AG10803 (cell line): ENCODE data around the gene EDDM3A.

Experiments used
- DNase-seq: peaks from one replicate; pipeline ENCODE4 v3.0.0; 2010; ENCODE audit warnings: low read depth
- H3K4me3 ChIP-seq: 2 replicates; pipeline ENCODE4 v1.5.1; 2011; ENCODE audit warnings: mild to moderate bottlenecking, low read length, control low read depth
- TF ChIP-seq, protein P1 (sequence below): conservative IDR thresholded peaks from 2 replicates; pipeline ENCODE4 v1.5.1; 2011; ENCODE audit warnings: mild to moderate bottlenecking, low read length, control low read depth, inconsistent platforms

Gene EDDM3A

DNA sequence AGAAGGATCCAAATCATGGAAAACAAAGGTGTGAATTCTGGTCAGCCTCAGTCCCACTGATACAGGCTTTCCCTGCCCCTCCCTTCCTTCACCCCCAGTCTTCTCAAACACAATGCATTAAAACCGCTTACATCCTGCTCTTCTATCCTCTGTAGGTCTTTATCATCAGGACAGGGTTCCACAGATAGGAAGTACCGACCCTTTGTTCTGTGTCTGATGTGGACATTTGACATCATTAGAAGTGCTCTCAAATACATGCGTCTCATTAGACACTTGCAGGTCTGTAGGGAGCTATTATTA, 22.9 kb downstream of the EDDM3A start:
- DNase-seq = no peak
- no peak overlapping the region for H3K4me3 ChIP-seq
- TF ChIP-seq, protein P1, sequence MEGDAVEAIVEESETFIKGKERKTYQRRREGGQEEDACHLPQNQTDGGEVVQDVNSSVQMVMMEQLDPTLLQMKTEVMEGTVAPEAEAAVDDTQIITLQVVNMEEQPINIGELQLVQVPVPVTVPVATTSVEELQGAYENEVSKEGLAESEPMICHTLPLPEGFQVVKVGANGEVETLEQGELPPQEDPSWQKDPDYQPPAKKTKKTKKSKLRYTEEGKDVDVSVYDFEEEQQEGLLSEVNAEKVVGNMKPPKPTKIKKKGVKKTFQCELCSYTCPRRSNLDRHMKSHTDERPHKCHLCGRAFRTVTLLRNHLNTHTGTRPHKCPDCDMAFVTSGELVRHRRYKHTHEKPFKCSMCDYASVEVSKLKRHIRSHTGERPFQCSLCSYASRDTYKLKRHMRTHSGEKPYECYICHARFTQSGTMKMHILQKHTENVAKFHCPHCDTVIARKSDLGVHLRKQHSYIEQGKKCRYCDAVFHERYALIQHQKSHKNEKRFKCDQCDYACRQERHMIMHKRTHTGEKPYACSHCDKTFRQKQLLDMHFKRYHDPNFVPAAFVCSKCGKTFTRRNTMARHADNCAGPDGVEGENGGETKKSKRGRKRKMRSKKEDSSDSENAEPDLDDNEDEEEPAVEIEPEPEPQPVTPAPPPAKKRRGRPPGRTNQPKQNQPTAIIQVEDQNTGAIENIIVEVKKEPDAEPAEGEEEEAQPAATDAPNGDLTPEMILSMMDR = no peak

DNA sequence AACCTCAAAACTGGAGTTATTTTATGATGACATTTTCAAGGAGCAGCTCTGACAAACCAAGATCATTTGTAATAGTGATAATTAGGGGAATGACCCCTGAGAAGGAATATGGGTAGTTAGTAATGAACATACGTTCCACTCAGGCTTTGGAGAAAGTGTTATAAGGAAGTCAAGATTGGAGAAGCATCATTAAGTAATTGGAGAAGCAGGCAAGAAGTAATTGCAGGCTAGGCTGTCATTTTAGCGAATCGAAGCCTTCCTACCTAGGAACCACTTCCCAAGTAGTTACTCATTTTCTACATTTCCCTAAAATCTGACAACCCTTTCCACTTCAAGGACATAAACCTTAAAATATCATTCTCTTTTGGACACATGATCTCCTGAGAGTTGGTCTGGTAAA, 23.7 kb downstream of the EDDM3A start:
- no peak overlapping the region for H3K4me3 ChIP-seq
- TF ChIP-seq, protein P1 = no peak
- no peak for DNase-seq

DNA sequence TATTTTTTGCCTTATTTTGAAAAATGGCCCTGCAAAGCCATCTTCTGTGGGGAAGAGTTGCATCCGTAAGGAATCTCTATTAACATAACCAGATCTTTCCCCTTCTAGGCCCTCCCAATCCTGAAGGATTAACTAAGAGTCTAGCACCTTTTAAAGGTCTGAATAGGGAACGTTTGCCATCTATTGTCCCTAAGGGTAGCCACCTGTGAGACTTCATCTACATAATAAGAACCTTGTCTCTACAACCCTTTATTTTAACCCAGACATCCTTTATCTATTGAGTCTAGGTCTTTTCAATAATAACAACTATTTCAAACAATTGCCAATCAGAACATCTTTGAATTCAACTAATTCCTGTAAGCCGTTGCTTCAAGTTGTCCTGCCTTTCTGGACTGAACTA, 27.0 kb downstream of the EDDM3A start:
- TF ChIP-seq, protein P1 = no peak
- no peak for DNase-seq

DNA sequence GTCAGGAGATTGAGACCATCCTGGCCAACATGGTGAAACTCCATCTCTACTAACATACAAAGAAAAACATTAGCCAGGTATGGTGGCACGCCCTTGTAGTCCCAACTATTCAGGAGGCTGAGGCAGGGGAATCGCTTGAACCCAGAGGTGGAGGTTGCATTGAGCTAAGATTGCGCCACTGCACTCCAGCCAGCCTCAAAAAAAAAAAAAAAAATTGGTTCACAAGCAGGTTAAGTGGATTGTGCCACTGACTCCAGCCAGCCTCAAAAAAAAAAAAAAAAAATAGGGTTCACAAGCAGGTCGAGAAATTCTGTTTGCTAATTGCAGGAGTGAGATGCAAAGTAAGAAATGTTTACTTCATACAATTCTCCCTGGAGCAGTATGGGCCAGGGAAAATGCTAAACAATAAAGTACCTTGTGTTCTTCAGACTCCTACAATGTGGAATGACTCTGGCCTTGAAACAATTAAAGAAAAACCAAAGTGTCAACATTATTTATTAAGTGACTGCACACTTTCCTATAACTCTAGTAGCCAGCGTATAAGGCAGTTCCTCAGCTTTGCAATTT, 28.7 kb downstream of the EDDM3A start:
- TF ChIP-seq, protein P1 = no peak
- H3K4me3 ChIP-seq = no peak overlapping the region
- no peak for DNase-seq

More for the DNA sequence above, 27.0 kb downstream of the EDDM3A start:
- H3K4me3 ChIP-seq = no peak overlapping the region

DNA sequence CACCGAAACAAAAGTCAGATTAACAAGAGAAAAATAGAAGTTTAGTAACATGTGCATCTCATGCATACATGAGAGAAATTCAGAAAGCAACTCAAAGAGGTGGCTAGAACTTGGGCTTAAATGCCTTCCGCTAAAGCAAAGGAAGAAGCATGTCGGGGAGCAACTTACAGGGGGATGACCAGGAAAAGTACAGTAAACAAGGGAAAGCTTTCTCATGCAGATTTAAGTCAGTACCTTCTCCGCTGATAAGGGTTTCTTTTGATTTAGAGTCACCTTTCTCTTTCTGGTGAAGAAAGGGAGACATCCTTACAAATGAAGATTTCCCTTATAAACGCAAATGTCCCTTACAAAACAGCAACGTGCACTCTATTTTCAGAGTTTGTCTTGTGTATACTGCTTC, 29.4 kb downstream of the EDDM3A start:
- no peak for DNase-seq
- no peak overlapping the region for H3K4me3 ChIP-seq
- TF ChIP-seq, protein P1 = no peak

DNA sequence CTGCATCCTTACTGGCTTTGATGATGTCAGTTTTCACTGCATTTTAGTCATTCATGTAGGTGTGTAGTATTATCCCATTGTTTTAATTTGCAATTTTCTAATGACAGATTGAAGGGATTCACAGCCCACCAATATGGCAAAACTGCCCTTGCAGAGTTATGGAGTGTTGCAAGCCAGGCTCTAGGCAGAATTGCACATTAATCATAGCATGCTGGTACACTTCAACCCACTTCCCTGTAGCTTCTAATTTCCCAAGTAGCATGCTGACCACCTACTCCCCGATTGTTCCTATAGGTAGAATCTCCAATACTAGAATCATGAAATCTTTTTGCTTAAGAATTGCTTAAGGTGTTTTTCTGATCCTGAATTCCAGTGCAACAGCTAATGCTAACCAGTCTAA, 30.2 kb downstream of the EDDM3A start:
- TF ChIP-seq, protein P1 = no peak
- DNase-seq = no peak
- H3K4me3 ChIP-seq = no peak overlapping the region

DNA sequence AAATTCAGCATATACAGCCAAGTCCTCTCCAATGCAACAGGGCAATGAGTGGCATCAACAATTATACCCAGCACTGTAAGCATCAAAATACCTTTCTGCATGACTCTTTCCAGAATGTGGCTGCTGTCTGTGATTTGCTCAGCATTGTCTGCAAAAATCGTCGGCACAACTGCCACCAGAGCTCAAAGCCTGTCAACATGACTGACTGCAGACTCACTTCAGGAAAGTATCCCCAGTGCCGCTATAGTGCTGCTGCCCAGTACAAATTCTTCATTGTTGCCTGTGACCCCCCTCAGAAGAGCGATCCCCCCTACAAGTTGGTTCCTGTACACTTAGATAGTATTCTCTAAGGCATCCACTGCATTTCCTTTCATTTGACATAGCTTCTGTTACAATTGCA, 36.1 kb downstream of the EDDM3A start:
- DNase-seq = no peak
- H3K4me3 ChIP-seq = no peak overlapping the region
- TF ChIP-seq, protein P1 = no peak
